Peyer's patch (tissue), 4 donors: ENCODE measurements around the gene CAT. TPM values are rescaled to one million over a fixed set of nuclear protein-coding genes. Genes with fewer than 3 reads are reported as not detected.

Experiments used
- DNase-seq, 3 donors: peaks; one replicate each; pipeline ENCODE4 v3.0.0-alpha.2; 2017 to 2019
- H3K27ac ChIP-seq, 4 donors: fragments of 200-600 bp; sonication (generic); one replicate each; pipeline ENCODE4 v1.5.1; 2016 to 2019
- H3K27me3 ChIP-seq, 2 donors: fragments of 200-600 bp; sonication (generic); one replicate each; pipeline ENCODE4 v1.5.1; 2019
- H3K36me3 ChIP-seq, 3 donors: fragments of 200-600 bp; sonication (generic); one replicate each; pipeline ENCODE4 v1.5.1; 2016 to 2019
- H3K4me1 ChIP-seq, 4 donors: fragments of 200-600 bp; sonication (generic); one replicate each; pipeline ENCODE4 v1.5.1; 2016 to 2019
- H3K4me3 ChIP-seq, 4 donors: fragments of 200-600 bp; sonication (generic); 1 replicate in 3 of 4; 2 replicates in 1 of 4; pipeline ENCODE4 v1.5.1; 2016 to 2019; ENCODE audit warnings: mild to moderate bottlenecking in 1 of 4
- H3K9me3 ChIP-seq, 4 donors: fragments of 200-600 bp; sonication (generic); one replicate each; pipeline ENCODE4 v1.5.1; 2016 to 2019; ENCODE audit warnings: mild to moderate bottlenecking in 1 of 4
- CTCF ChIP-seq, 6 experiments: fragments of 450-650 bp in 4 of 6; fragments of 200-600 bp in 2 of 6; sonication (generic) in 1 of 6; IDR thresholded peaks; one replicate each; pipeline ENCODE4 v1.5.1; 2017 to 2019; ENCODE audit warnings: antibody characterized with exemption in 6 of 6, mild to moderate bottlenecking in 3 of 6, moderate library complexity in 1 of 6
- POLR2A ChIP-seq, 2 donors: fragments of 450-650 bp; IDR thresholded peaks; one replicate each; pipeline ENCODE4 v1.5.1; 2017; ENCODE audit warnings: antibody characterized with exemption in 2 of 2, mild to moderate bottlenecking in 2 of 2, moderate library complexity in 2 of 2
- total RNA-seq, 4 donors: library from RNA; depleted of rRNA; stranded (reverse); fragments of >200 nt; gene quantifications; one replicate each; pipeline ENCODE4 v1.1.0, GENCODE V29; 2016

Gene CAT
- total RNA-seq, 4 donors from 2014 or later: 81.0 to 271 (median 133) TPM

DNA sequence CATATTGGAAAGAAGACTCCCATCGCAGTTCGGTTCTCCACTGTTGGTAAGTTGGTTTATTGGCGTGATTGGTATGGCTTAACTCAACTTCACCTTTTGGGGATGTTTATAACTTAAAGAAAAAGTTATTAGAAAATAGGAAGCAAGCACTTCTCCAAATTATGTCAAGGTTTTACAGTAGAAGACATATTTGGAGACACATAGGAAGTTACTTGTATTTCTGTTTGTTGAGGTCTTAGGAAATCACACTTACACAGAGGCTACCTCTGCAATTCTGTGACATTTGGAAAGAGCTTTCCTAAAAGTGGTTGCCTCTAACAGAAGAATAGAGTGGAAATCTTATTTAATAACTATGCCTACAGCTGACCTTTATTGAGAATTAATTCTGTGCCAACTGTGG is 12.3 kb downstream of the CAT start:
- H3K4me1 ChIP-seq: peaks cover 0 to 6% (median 0%) of the 10 kb centered on the region in 4 donors
- H3K27me3 ChIP-seq: no peaks in the 10 kb centered on the region
- H3K36me3 ChIP-seq: peaks cover 0 to 68% (median 0%) of the 10 kb centered on the region in 3 donors
- H3K27ac ChIP-seq: no peak overlapping the region
- no peak for TF ChIP-seq CTCF (IDR thresholded peaks at IDR 0.05)
- no peak for TF ChIP-seq POLR2A (IDR thresholded peaks at IDR 0.05)
- no peak overlapping the region for H3K4me3 ChIP-seq
- no peaks in the 10 kb centered on the region for H3K9me3 ChIP-seq
- no peak for DNase-seq

DNA sequence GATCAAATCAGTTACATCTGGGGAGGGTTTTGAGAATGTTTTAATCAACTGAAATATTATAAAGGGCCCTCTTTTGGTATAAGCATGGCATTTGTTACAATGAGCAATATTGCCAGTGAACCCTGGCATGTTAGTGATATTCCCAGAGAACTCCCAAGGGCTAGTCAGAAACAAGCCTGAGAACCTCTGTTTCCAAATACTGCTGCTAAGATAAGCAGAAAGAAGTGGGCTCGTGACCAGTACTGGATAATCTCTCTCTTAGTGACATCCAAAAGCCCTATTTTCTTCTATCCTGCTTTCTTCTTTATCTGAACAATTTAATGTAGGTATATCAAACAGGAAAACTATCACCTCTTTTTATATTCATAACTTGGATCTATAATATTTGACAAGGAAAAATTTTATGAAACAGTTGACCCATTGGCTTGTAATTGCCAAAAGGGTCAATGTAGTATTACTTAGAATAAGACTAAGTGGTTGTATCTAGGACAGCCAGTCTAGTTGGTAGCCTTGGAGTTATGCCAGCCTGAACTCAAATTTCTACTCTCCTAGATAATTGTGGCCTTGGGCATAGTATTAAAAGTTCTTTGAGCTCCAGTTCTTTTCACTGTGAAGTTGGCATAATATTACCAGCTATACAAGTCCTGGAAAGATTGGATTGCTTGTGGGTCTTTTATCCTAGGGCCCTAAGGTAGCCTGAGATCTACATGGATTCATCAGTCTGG is 15.7 kb downstream of the CAT start:
- Histone ChIP-seq H3K4me1 (no peaks in the 10 kb centered on the region), H3K27me3 (no peaks in the 10 kb centered on the region), H3K27ac (no peak overlapping the region), H3K36me3 (peaks cover 0 to 94% (median 0%) of the 10 kb centered on the region in 3 donors), H3K4me3 (no peak overlapping the region), H3K9me3 (no peaks in the 10 kb centered on the region)
- TF ChIP-seq CTCF (IDR thresholded peaks at IDR 0.05) (no peak), POLR2A (IDR thresholded peaks at IDR 0.05) (no peak)
- no peak for DNase-seq

DNA sequence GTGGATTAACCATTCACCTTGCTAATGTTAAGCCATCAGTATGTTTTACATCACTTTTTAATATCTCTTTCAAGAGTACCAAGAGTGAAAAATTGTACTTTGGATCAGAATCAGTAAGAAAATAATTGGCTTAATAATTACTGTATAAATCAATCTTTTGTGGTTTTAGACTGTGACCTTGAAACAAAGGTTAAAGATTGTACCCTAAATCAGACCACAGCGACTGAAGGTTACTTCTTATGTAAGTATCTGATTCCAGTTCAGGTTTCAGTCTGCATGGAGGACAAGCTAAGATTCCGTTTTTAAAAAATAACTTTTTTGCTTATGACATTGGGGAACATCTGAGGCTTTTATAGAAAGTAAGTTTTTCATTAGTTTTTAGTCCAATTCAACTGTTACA is 18.9 kb downstream of the CAT start:
- no peak for DNase-seq
- peaks cover 0 to 87% (median 0%) of the 10 kb centered on the region in 3 donors for H3K36me3 ChIP-seq
- H3K4me1 ChIP-seq: no peaks in the 10 kb centered on the region
- no peak overlapping the region for H3K4me3 ChIP-seq
- TF ChIP-seq POLR2A (IDR thresholded peaks at IDR 0.05) (no peak), CTCF (IDR thresholded peaks at IDR 0.05) (no peak)
- H3K27ac ChIP-seq: no peak overlapping the region
- H3K9me3 ChIP-seq: no peaks in the 10 kb centered on the region
- no peaks in the 10 kb centered on the region for H3K27me3 ChIP-seq

- Histone ChIP-seq H3K9me3 (no peaks in the 10 kb centered on the region), H3K27ac (no peak overlapping the region)
These were observed 19.8 kb downstream of the CAT start for GRCh38 chr11:34458525-34458924.

GRCh38 chr11:34459507-34460162 is 20.9 kb downstream of the CAT start:
- H3K27me3 ChIP-seq: no peaks in the 10 kb centered on the region
- H3K4me3 ChIP-seq: no peak overlapping the region
- H3K9me3 ChIP-seq: no peaks in the 10 kb centered on the region
- TF ChIP-seq POLR2A (IDR thresholded peaks at IDR 0.05): no peak
- no peak for TF ChIP-seq CTCF (IDR thresholded peaks at IDR 0.05)
- H3K36me3 ChIP-seq: peaks cover 0 to 87% (median 0%) of the 10 kb centered on the region in 3 donors
- DNase-seq: no peak
- no peak overlapping the region for H3K27ac ChIP-seq
- no peaks in the 10 kb centered on the region for H3K4me1 ChIP-seq

More at GRCh38 chr11:34458525-34458924, 19.8 kb downstream of the CAT start:
- TF ChIP-seq POLR2A (IDR thresholded peaks at IDR 0.05) (no peak), CTCF (IDR thresholded peaks at IDR 0.05) (no peak)
- Histone ChIP-seq H3K27me3 (no peaks in the 10 kb centered on the region), H3K36me3 (peaks cover 0 to 87% (median 0%) of the 10 kb centered on the region in 3 donors), H3K4me1 (no peaks in the 10 kb centered on the region), H3K4me3 (no peak overlapping the region)
- DNase-seq: no peak
